Stimulated activated CD4-positive, alpha-beta T cell treated with anti-CD3 and anti-CD28 coated beads, Interleukin-1b, Interleukin-23, amount 100 ng/mL, for 1 hour (primary cell): ENCODE measurements around the gene SLC25A33.
A peak's percentile ranks its signal among the peaks of the same experiment; 100 is the strongest.
"Not testable (repeated sequence)": the region's sequence is repeated elsewhere in the genome, so short reads cannot be mapped to it uniquely, and the experiment has no call there.

Source experiments
- DNase-seq, 2 donors: peaks; one replicate each; pipeline ENCODE4 v3.0.0-alpha.2; 2020; ENCODE audit warnings: low read depth in 2 of 2

SLC25A33 gene

GRCh38 chr1:9539829-9540550 lies 725 bp downstream of the SLC25A33 start:
- DNase-seq = peak in 1 of 2 donors; percentile 31

- no peak for DNase-seq
Measured at GRCh38 chr1:9542430-9542829, 3.2 kb downstream of the SLC25A33 start.

GRCh38 chr1:9544926-9545325 lies 5.7 kb downstream of the SLC25A33 start:
- no peak for DNase-seq

- DNase-seq = no peak
Measured at GRCh38 chr1:9549955-9550546, 10.8 kb downstream of the SLC25A33 start.

GRCh38 chr1:9551984-9552383 lies 12.7 kb downstream of the SLC25A33 start:
- no peak for DNase-seq

GRCh38 chr1:9553736-9554144 lies 14.5 kb downstream of the SLC25A33 start:
- DNase-seq = no peak

- no peak for DNase-seq
Measured at GRCh38 chr1:9555942-9556341, 16.7 kb downstream of the SLC25A33 start.

- DNase-seq = no peak
Measured at GRCh38 chr1:9557624-9558023, 18.4 kb downstream of the SLC25A33 start.

GRCh38 chr1:9558271-9558945 lies 19.1 kb downstream of the SLC25A33 start:
- DNase-seq = no peak

- no peak for DNase-seq
Measured at GRCh38 chr1:9558946-9559545, 19.8 kb downstream of the SLC25A33 start.

- DNase-seq = no peak
Measured at GRCh38 chr1:9559673-9560072, 20.4 kb downstream of the SLC25A33 start.

- not testable (repeated sequence) for DNase-seq
Measured at GRCh38 chr1:9560090-9560489, 20.8 kb downstream of the SLC25A33 start.

- DNase-seq = no peak
Measured at GRCh38 chr1:9561429-9561828, 22.2 kb downstream of the SLC25A33 start.

- no peak for DNase-seq
Measured at GRCh38 chr1:9569267-9569666, 30.0 kb downstream of the SLC25A33 start.

- DNase-seq = not testable (repeated sequence)
Measured at GRCh38 chr1:9570886-9571529, 31.7 kb downstream of the SLC25A33 start.

- no peak for DNase-seq
Measured at GRCh38 chr1:9573723-9574122, 34.5 kb downstream of the SLC25A33 start.

- DNase-seq = no peak
Measured at GRCh38 chr1:9575486-9575885, 36.2 kb downstream of the SLC25A33 start.

- no peak for DNase-seq
Measured at GRCh38 chr1:9576903-9577302, 37.6 kb downstream of the SLC25A33 start.

- no peak for DNase-seq
Measured at GRCh38 chr1:9577423-9577822, 38.2 kb downstream of the SLC25A33 start.

GRCh38 chr1:9580942-9581341 lies 41.7 kb downstream of the SLC25A33 start:
- DNase-seq = no peak

GRCh38 chr1:9586147-9586766 lies 47.0 kb downstream of the SLC25A33 start:
- DNase-seq = no peak
